HepG2 (cell line): ENCODE measurements around the gene DHX16. TPM values are rescaled to one million over a fixed set of nuclear protein-coding genes. Genes with fewer than 3 reads are reported as not detected.

Experiments used
- ATF1 ChIP-seq: IDR thresholded peaks from 2 replicates; pipeline ENCODE4 v1.6.1; 2016; ENCODE audit warnings: mild to moderate bottlenecking, control low read depth
- CREB1 ChIP-seq, 2 experiments: fragments of 450-650 bp in 1 of 2; IDR thresholded peaks; 2 replicates each; pipeline ENCODE4 v1.6.1; 2016 to 2017; ENCODE audit warnings: control low read depth in 1 of 2, mild to moderate bottlenecking in 1 of 2, missing compliant biosample characterization in 1 of 2, missing genetic modification characterization in 1 of 2
- GRHL1 ChIP-seq: sonication (generic); formaldehyde crosslinking; conservative IDR thresholded peaks from 2 replicates; pipeline ENCODE4 v1.8.0; 2022; ENCODE audit warnings: missing genetic modification reagents
- HNRNPK ChIP-seq: fragments of 200-400 bp; formaldehyde crosslinking; IDR thresholded peaks from 2 replicates; pipeline ENCODE4 v1.6.1; 2018; ENCODE audit warnings: low read length, low read depth, moderate library complexity, mild to moderate bottlenecking; ENCODE audit not compliant: poor library complexity, severe bottlenecking
- HNRNPLL ChIP-seq: fragments of 200-400 bp; formaldehyde crosslinking; IDR thresholded peaks from 2 replicates; pipeline ENCODE4 v1.6.1; 2017; ENCODE audit warnings: mild to moderate bottlenecking, low read depth, low read length; ENCODE audit not compliant: poor library complexity, severe bottlenecking
- KDM6A ChIP-seq: IDR thresholded peaks from 2 replicates; pipeline ENCODE4 v1.6.1; 2016; ENCODE audit warnings: low read depth
- MXD1 ChIP-seq: sonication (generic); formaldehyde crosslinking; IDR thresholded peaks from 2 replicates; pipeline ENCODE4 v1.4.0; 2020; ENCODE audit warnings: mild to moderate bottlenecking, missing genetic modification reagents
- NFE2L1 ChIP-seq: sonication (generic); formaldehyde crosslinking; IDR thresholded peaks from 2 replicates; pipeline ENCODE4 v1.4.0; 2020; ENCODE audit warnings: missing genetic modification reagents, mild to moderate bottlenecking, borderline replicate concordance
- PAWR ChIP-seq: sonication (generic); formaldehyde crosslinking; IDR thresholded peaks from 2 replicates; pipeline ENCODE4 v1.4.0; 2020; ENCODE audit warnings: missing genetic modification reagents, mild to moderate bottlenecking, borderline replicate concordance
- RBM22 ChIP-seq: fragments of 200-400 bp; formaldehyde crosslinking; optimal IDR thresholded peaks from 2 replicates; pipeline ENCODE3; 2017; ENCODE audit warnings: mild to moderate bottlenecking, low read length, moderate library complexity
- SP2 ChIP-seq: sonication (generic); formaldehyde crosslinking; IDR thresholded peaks from 2 replicates; pipeline ENCODE4 v1.5.1; 2020; ENCODE audit warnings: mild to moderate bottlenecking, missing genetic modification reagents
- ZBTB25 ChIP-seq: IDR thresholded peaks from 2 replicates; pipeline ENCODE4 v1.6.1; 2018; ENCODE audit warnings: missing genetic modification reagents
- ZMYM4 ChIP-seq: sonication (generic); formaldehyde crosslinking; IDR thresholded peaks from 2 replicates; pipeline ENCODE4 v1.8.1; 2023; ENCODE audit warnings: mild to moderate bottlenecking, missing genetic modification reagents
- ZNF224 ChIP-seq: sonication (generic); formaldehyde crosslinking; IDR thresholded peaks from 2 replicates; pipeline ENCODE4 v1.5.0; 2020; ENCODE audit warnings: mild to moderate bottlenecking, missing genetic modification reagents
- ZNF232 ChIP-seq: sonication (generic); formaldehyde crosslinking; IDR thresholded peaks from 2 replicates; pipeline ENCODE4 v1.4.0; 2020; ENCODE audit warnings: missing genetic modification reagents, borderline replicate concordance
- ZNF263 ChIP-seq: sonication (generic); formaldehyde crosslinking; IDR thresholded peaks from 2 replicates; pipeline ENCODE4 v1.4.0; 2020; ENCODE audit warnings: missing genetic modification reagents
- ZNF609 ChIP-seq: sonication (generic); formaldehyde crosslinking; IDR thresholded peaks from 2 replicates; pipeline ENCODE4 v1.4.0; 2020; ENCODE audit warnings: mild to moderate bottlenecking, missing genetic modification reagents, borderline replicate concordance
- ZNF709 ChIP-seq: sonication (generic); formaldehyde crosslinking; IDR thresholded peaks from 2 replicates; pipeline ENCODE4 v1.5.0; 2020; ENCODE audit warnings: mild to moderate bottlenecking, missing genetic modification reagents
- ZNF790 ChIP-seq: sonication (generic); formaldehyde crosslinking; IDR thresholded peaks from 2 replicates; pipeline ENCODE4 v1.8.0; 2022; ENCODE audit warnings: missing genetic modification reagents, mild to moderate bottlenecking, borderline replicate concordance
- polyA plus RNA-seq, 8 experiments: library from polyadenylated mRNA; depleted of rRNA in 3 of 8; stranded (reverse) in 7 of 8; unstranded in 1 of 8; fragments of >200 nt; fragmentation: Illumina TruSeq in 4 of 8; extraction: Trizol in 4 of 8; gene quantifications; 2 replicates each; pipeline versions ENCODE4 v1.2.1 to v1.2.3, GENCODE V29; 2011 to 2016; ENCODE audit warnings: low read depth in 4 of 8, missing spikeins in 1 of 8, mixed read lengths in 1 of 8; ENCODE audit not compliant: insufficient read depth in 1 of 8
- total RNA-seq, 5 experiments: library from RNA; depleted of rRNA; stranded (reverse); fragments of >200 nt; fragmentation: Illumina TruSeq; extraction: Trizol; gene quantifications; 2 replicates each; pipeline ENCODE4 v1.2.3, GENCODE V29; 2016; ENCODE audit warnings: low read depth in 1 of 5
- TF ChIP-seq, protein P1 (sequence below): sonication (generic); formaldehyde crosslinking; IDR thresholded peaks from 2 replicates; pipeline ENCODE4 v1.5.1; 2020; ENCODE audit warnings: missing genetic modification reagents, mild to moderate bottlenecking, borderline replicate concordance

Gene DHX16
- total and polyA plus RNA-seq, 2 of the 13 experiments (the other 11 are each of a cell fraction or from before 2014, with no cell fraction given): 57.0 to 58.5 TPM

GRCh38 chr6:30614044-30614842 is 58.6 kb downstream of the DHX16 start (continued):
- TF ChIP-seq ZNF709 (CRISPR knock-in tag): peak; percentile 39; the same call in 1 of the 2 replicates
- no peak for TF ChIP-seq GRHL1 (CRISPR knock-in tag)
- TF ChIP-seq ZNF232 (CRISPR knock-in tag): no peak
- no peak for TF ChIP-seq ZNF790 (CRISPR knock-in tag)
- TF ChIP-seq KDM6A (CRISPR knock-in tag): no peak
- TF ChIP-seq ZBTB25 (CRISPR knock-in tag): no peak; the same call in 1 of the 2 replicates
- TF ChIP-seq, protein P1, sequence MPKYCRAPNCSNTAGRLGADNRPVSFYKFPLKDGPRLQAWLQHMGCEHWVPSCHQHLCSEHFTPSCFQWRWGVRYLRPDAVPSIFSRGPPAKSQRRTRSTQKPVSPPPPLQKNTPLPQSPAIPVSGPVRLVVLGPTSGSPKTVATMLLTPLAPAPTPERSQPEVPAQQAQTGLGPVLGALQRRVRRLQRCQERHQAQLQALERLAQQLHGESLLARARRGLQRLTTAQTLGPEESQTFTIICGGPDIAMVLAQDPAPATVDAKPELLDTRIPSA (CRISPR knock-in tag): no peak
- no peak for TF ChIP-seq CREB1 (IDR thresholded peaks at IDR 0.05)
- 0 out of 2 replicates have a peak, but pooled peaks have one; percentile 11 for TF ChIP-seq CREB1 (CRISPR knock-in tag; IDR thresholded peaks at IDR 0.05)
- no peak for TF ChIP-seq PAWR
- no peak for TF ChIP-seq HNRNPLL
- TF ChIP-seq ZNF263: no peak
- no peak; the same call in 1 of the 2 replicates for TF ChIP-seq ATF1 (CRISPR knock-in tag)
- no peak for TF ChIP-seq ZNF609
- no peak for TF ChIP-seq MXD1
- no peak for TF ChIP-seq HNRNPK
- TF ChIP-seq SP2 (CRISPR knock-in tag): no peak
- TF ChIP-seq NFE2L1 (CRISPR knock-in tag): no peak
- no peak for TF ChIP-seq ZNF224 (CRISPR knock-in tag)
- TF ChIP-seq ZMYM4 (CRISPR knock-in tag): no peak
- TF ChIP-seq RBM22: peak; percentile 99
